NT2/D1 (cell line): ENCODE measurements around the gene FBXL14.

ENCODE experiments used
- SUZ12 ChIP-seq: IDR thresholded peaks from 2 replicates; pipeline ENCODE4 v1.6.1; 2011; ENCODE audit not compliant: insufficient read length, insufficient read depth; ENCODE audit errors: extremely low read depth
- YY1 ChIP-seq: IDR thresholded peaks from 2 replicates; pipeline ENCODE4 v1.6.1; 2011; ENCODE audit not compliant: insufficient read length, insufficient read depth

DNA sequence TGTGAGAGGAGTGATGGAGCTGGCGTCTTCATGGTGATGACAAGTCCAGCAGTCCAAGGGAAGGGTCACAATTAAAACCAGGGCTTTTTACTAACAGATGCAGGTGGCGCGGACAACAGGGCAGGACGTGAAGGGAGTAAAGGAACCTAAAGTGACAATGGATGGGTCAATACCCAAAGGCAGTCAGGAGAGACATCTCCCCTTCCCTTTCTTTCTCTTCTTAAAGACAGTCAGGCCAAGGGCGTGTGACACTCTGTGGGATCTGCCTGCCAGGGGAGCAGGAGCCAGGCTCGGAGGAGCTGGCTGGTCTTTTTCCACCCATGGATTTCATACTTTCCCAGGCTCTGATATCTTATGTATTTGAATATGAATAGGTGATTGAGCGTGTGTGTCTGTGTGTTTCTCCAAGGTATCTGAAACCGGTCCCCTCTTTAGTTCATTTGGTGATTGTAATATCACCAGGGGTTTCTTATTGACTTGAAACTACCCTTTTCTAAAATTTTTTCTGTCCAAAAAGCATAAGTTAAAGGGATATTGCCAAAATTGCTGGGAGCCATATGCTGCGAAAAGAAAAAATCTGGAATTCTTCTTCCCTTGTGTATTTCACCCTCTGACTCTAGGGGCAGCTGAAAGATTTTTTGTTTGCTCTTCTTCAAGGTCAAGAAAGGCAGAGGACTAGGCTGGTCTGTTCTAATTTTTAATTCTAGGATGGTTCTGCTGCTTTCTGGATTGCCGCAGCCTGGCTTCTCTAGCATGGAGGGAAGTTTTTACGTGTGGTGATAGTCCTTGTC is 61.8 kb downstream of the FBXL14 start:
- TF ChIP-seq SUZ12 = no peak
- no peak for TF ChIP-seq YY1
